ENCODE data around the gene MAEL.

MAEL gene

GRCh38 chr1:166975361-166976129 is 13.5 kb upstream of the MAEL start, which contains the start of gene ILDR2 (continued):
- TF ChIP-seq ZNF660 (tag by site-specific recombination; IDR thresholded peaks at IDR 0.05) (peak; percentile 52), ZNF707 (tag by site-specific recombination; IDR thresholded peaks at IDR 0.05) (no peak), ZBTB17 (tag by site-specific recombination; IDR thresholded peaks at IDR 0.05) (peak; percentile 14; the same call in 1 of the 2 replicates), OVOL3 (tag by site-specific recombination; IDR thresholded peaks at IDR 0.05) (no peak), ZIC2 (tag by site-specific recombination; IDR thresholded peaks at IDR 0.05) (peak; percentile 60; the same call in 1 of the 2 replicates)

GRCh38 chr1:166977951-166978350 is 11.1 kb upstream of the MAEL start:
- no peaks in the 10 kb centered on the region for H3K36me3 ChIP-seq (ENCODE audit: control insufficient read depth in 2 of 2, insufficient read depth in 1 of 2, low read length in 2 of 2)
- no peak overlapping the region for H3K4me3 ChIP-seq (ENCODE audit: low read depth, low read length)
- no peak for TF ChIP-seq ZNF423 (tag by site-specific recombination; IDR thresholded peaks at IDR 0.05)
- no peak for TF ChIP-seq ZNF280C (tag by site-specific recombination; IDR thresholded peaks at IDR 0.05)
- TF ChIP-seq OSR2 (tag by site-specific recombination; IDR thresholded peaks at IDR 0.05), result no peak
- TF ChIP-seq ZSCAN23 (tag by site-specific recombination; IDR thresholded peaks at IDR 0.05), result no peak
- no peak for TF ChIP-seq ZBTB11 (tag by site-specific recombination; conservative IDR thresholded peaks at IDR 0.05; ENCODE audit: low read depth)
- TF ChIP-seq, protein P1, sequence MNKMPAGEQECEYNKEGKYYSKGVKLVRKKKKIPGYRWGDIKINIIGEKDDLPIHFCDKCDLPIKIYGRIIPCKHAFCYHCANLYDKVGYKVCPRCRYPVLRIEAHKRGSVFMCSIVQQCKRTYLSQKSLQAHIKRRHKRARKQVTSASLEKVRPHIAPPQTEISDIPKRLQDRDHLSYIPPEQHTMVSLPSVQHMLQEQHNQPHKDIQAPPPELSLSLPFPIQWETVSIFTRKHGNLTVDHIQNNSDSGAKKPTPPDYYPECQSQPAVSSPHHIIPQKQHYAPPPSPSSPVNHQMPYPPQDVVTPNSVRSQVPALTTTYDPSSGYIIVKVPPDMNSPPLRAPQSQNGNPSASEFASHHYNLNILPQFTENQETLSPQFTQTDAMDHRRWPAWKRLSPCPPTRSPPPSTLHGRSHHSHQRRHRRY (tag by site-specific recombination; IDR thresholded peaks at IDR 0.05), result no peak
- no peak for TF ChIP-seq INSM2 (tag by site-specific recombination; IDR thresholded peaks at IDR 0.05)
- TF ChIP-seq ZNF518A (tag by site-specific recombination; conservative IDR thresholded peaks at IDR 0.05; ENCODE audit: low read depth), result no peak
- no peak for TF ChIP-seq ZBTB8A (tag by site-specific recombination; IDR thresholded peaks at IDR 0.05)
- TF ChIP-seq, protein P2, sequence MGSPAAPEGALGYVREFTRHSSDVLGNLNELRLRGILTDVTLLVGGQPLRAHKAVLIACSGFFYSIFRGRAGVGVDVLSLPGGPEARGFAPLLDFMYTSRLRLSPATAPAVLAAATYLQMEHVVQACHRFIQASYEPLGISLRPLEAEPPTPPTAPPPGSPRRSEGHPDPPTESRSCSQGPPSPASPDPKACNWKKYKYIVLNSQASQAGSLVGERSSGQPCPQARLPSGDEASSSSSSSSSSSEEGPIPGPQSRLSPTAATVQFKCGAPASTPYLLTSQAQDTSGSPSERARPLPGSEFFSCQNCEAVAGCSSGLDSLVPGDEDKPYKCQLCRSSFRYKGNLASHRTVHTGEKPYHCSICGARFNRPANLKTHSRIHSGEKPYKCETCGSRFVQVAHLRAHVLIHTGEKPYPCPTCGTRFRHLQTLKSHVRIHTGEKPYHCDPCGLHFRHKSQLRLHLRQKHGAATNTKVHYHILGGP (tag by site-specific recombination; IDR thresholded peaks at IDR 0.05), result no peak
- POLR2A ChIA-PET, result no interaction called here
- H3K4me1 ChIP-seq (ENCODE audit: control insufficient read depth, insufficient read depth, low read length), result peaks cover 3% of the 10 kb centered on the region; the same call in 1 of the 2 replicates
- no peak overlapping the region for H3K27ac ChIP-seq (ENCODE audit: extremely low read depth, low read depth, low read length)
- no peaks in the 10 kb centered on the region for H3K9me3 ChIP-seq (ENCODE audit: control insufficient read depth, insufficient read depth, low read depth, low read length)
- CTCF ChIA-PET, result interaction anchor here (1.3 to 2.7 kb wide), 2 partner anchors 68 to 69 kb away, joined by 4 to 7 read pairs; no protein-coding TSS in a partner anchor

All from HEK293 (cell line).